ENCODE results near the gene CC2D1A.

DNA sequence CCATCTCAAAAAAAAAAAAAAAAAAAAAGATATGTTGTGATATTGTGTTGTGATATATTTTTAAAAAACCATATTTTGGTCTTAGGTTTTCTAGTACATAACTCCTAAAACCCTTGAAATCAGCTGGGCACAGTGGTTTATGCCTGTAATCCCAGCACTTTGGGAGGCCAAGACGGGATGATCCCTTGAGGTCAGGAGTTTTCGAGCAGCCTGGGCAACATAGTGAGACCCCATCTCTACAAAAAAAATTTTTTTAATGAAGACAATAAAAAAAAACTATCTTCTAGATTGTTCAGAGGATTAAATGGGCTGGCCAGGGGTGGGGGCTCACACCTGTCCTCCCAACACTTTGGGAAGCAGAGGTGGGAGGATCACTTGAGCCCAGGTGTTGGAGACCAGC lies 45.0 kb downstream of the CC2D1A start:
- TF ChIP-seq POLR2AphosphoS5 (IDR thresholded peaks at IDR 0.05; ENCODE audit: borderline replicate concordance, low read depth, low read length), result no peak
- TF ChIP-seq EZH2 (IDR thresholded peaks at IDR 0.05), result no peak
- no peak for TF ChIP-seq FOXP2 (optimal IDR thresholded peaks at IDR 0.05; ENCODE audit: control extremely low read depth, extremely low read length, insufficient read depth)
